NCI-H82 treated with DMSO at 0.1 percent for 48 hours (cell line): ENCODE results near the gene ARID1B.
A peak's percentile ranks its signal among the peaks of the same experiment; 100 is the strongest.

Experiments used
- DNase-seq: peaks from one replicate; lab custom pipeline; 2025; ENCODE audit not compliant: unreplicated experiment; lab: John Stamatoyannopoulos, UW

Gene ARID1B

DNA sequence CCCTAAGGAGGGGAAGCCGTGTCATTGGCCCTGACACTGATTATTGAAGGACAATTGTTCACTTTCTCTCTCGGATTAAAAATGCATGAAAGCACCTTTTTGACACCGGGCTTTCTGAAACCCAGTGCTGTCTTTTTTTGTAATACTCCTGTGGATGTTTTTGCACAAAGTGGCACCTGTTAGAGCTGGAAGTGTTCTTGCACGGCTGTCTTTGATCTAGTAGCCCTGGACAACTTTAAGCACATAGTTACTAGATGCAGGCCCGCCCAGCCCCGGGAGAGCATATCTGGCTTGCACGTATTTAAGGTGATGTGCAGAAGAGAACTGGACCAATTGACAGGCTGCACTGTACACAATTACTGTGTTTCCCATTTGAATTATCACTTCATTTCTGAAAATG is 72.6 kb downstream of the ARID1B start:
- DNase-seq, result no peak

DNA sequence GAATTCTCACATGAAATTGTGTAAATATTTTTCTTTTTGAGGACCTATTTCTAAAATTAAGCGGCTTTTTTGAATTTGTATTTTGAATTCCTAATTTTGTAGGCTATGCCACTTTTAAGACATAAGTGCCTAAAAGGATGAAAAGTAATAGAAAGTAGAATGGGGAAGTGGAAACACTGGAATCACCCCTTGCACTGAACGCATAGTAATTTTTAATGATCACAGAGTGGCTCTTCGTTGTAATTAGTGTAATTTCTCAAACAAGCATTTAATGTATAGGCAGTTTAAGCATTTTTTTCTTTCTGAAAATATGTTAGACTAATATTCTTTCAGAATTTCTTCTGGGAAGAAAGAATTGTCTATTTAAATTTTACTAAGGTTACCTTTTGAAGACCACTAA is 73.2 kb downstream of the ARID1B start:
- DNase-seq, result no peak

GRCh38 chr6:156851454-156851921 is 74.3 kb downstream of the ARID1B start:
- no peak for DNase-seq

DNA sequence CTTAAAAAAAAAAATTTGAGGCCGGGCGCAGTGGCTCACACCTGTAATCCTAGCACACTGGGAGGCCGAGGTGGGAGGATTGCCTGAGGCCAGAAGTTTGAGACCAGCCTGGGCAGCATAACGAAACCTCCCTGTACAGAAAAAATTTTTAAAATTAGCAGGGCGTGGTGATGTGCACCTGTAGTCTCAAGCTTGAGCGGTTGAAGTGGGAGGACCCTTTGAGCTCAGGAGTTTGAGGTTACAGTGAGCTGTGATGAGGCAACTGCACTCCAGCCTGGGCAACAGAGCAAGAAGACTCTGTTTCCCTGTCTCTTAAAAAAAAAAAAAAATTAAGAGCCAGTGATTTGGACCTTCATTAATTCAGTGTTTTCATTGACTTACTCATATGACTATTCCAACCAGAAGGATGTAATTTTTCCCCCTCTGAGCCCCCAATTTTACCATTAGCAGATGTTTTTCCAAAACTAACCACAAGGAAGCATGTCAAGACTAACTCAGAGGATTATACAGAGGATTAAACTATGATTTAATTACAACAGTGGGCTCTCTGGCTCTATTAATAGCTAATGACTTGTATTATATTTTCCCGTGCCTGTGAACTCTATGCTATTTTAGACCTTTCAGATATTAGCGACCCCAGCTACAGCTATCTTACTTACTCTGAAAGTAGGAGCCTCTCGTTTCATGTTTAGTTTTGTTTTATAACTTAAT is 75.1 kb downstream of the ARID1B start:
- peak; percentile 75 for DNase-seq

- DNase-seq, result peak; percentile 91
These were observed 75.7 kb downstream of the ARID1B start for GRCh38 chr6:156852858-156853216.

DNA sequence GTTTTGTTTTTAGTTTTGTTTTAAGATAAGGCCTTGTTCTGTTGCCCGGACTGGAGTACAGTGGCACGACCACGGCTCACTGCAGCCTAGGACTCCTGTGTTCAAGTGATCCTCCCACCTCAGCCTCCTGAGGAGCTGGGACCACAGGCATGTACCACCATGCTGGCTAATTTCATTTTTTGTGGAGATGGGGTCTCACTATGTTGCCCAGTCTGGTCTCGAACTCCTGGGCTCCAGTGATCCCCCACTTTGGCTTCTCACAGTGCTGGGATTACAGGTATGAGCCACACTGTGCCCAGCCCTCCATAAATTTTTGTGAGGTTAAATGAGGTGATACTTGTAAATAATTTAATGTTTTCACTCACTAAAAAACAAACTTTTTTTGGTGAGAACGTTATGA is 76.6 kb downstream of the ARID1B start:
- DNase-seq, result no peak

DNA sequence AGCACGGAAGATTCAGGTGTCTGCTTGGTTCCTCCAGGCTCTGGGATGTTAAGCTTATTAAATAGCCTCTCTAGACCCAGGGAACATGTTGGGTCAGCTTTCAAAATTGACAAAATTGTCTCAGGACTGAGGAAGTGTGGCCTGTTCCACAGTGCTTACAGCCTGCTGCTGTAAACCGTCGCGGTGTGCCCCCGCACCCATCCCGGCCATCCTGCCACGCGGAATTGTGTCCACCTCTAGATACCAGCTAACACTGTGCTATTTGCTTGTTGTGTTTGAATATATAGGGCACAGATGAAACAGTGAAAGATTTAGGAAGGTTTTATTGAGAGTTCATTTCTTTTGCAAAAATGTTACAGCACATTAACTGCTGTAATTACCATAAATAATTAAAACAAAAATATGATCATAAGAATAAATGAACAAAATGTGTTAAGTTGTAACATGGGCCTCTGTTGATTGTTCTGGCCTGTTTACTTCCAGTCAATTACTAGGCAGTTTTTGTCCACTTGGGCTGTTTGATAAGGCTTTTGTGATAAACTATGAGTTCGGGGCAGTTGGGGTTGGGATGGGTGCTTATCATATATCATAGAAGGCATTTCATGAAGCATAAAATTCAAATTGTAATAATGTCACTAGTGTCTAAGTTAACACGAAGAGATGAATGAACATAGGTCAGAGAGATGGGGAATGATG is 77.4 kb downstream of the ARID1B start:
- DNase-seq, result no peak

DNA sequence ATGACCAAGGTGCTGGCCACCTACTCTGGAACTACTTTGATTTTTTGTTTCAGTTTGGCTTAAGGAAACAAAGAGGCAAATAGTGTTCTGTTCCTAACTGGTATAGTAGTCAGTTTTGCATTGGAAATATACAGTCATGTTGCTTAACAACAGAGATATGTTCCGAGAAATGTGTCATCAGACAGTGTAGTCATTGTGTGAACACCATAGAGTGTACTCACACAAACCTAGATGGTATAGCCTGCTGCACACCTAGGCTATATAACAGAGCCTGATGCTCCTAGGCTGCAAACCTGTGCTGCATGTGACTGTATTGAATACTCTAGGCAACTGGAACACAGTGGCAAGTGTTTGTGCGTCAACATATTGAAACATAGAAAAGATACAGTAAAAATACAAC is 80.4 kb downstream of the ARID1B start:
- no peak for DNase-seq

DNA sequence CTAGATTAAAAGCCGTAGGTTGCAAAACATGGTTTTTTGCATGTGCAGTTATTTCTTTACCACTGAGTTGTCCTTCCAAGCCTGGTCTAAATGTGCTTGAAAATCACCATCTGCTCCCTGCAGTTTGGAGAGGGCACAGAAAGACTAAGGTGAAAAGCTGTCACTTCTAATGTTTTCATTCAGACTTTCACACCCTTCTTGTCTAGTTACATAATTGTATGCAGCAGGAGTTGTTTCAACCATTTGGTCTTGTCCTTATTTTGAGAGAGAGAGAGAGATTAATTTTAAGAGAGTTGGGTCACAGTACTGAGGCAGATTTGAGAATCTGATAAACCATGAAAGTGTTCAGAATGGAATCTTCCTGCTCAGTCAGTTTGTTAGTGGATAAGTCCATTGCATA is 82.5 kb downstream of the ARID1B start:
- DNase-seq, result no peak

DNA sequence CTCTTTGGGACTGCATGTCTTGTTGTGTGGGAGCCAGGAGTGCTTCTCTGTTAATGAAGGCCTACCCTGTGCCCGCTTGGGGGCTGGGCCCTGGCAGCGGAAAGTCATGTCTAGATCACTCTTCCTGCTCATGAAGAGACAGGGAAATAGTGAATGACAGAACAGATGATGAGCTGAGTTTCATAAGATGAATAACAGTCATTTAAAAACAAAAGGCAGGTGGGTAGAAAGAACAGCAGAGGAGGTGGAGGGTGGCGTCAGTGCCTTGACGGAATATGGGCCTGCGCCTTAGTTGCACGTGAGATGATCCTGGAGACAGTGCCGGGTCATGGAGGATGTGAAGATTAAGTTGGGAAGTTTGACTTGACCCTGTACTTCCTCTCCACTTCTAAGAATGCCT is 85.5 kb downstream of the ARID1B start:
- DNase-seq, result no peak

DNA sequence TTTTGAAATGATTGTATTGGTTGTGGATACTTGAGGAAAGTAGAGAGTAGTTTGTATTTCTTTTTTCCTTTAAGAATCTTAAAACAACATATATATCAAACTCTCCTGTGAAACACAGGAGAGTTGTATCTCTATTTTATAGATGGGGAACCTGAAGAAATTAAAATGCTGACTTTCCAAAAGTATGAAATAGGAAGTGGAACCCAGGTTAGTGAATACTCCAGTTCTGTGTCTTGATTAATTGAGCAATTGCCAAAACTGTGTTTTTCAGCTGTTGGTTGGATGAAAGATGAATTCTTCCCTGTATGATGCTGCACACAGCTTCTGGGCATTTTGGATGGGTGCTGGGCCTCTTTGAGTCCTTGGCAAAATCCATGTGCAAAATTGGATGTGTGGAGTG is 86.3 kb downstream of the ARID1B start:
- DNase-seq, result no peak

DNA sequence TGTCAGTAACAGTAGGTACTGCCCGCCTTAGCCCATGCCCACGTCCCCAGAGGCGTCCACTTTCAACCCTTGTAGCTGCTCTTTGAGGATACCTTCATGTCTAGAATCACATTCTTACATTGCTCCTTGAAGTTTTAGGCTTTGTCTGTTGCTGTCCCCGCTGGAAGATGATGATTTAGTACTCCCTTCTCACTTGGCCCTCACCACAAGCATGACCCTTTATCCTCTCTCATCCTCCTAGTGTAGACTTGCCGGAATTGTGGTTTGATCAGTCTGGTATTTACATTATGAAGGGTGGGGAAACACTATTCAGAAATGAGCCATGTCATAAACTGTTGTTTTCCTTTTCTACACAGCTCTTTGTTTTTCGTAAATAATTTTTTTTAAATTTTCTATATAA is 87.4 kb downstream of the ARID1B start:
- DNase-seq, result no peak

DNA sequence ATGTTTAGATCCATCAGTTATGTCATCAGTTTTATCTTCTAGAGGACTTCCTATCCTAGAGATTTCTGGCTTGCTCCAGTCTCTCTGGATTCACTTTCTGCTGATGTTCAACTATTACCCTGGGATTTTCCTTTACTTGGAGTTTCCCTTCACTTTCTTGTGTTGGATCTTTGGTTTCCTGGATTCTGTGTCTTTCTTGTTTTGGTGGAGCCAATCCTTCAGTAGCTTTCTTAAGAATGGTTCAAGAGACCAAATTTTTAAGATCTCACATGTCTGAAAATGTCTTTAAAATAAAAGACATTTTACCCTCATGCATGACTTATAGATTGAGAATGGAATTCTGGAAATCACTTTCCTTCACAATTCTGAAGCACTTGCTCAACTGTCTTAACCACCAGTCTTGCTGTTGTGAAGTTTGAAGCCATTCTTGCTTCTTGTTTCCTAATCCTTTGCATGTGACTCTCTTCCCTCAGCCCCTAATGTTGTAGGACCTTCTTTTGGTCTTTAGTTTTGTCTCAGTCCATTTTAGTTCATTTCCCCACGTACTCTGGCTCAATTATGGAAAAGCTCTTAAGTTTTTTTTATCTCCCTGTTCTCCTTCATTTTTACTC is 87.9 kb downstream of the ARID1B start:
- DNase-seq, result no peak

DNA sequence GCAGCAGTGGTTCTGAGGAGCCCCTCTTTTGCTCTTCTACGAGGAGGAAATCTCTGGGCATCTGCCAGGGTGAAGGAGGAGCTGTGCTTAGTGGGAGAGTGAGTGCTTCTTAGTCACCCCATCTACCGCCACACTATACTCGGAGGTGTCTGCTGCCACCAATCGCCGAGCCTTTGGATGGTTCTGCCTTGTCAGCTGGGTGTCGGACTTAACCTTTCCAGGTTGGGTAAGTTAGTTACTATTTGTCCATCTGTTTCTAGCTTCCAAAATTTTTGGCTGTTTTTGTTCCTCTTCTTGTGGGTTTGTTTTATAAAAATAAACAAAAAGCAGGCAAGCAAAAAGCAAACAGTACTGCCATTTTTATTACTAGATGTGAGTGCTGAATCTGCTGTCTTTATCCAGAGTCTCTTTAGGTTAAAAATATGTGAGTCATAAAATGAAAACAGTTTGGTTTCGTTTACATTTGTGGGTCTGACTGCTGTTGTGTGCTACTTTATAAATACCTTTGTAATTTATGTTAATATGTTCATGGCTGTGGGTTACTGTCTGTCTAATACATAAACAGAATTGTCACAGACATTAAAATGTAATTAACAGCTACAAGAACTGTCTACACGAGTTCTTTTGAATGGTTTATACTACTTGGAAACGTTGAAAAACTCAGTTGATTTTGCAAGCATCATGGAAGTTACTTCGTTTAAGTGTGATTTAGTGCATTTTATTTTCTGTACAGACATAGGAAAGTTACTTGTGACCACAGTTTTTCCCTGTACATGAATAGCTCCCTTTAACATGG is 89.2 kb downstream of the ARID1B start:
- no peak for DNase-seq

DNA sequence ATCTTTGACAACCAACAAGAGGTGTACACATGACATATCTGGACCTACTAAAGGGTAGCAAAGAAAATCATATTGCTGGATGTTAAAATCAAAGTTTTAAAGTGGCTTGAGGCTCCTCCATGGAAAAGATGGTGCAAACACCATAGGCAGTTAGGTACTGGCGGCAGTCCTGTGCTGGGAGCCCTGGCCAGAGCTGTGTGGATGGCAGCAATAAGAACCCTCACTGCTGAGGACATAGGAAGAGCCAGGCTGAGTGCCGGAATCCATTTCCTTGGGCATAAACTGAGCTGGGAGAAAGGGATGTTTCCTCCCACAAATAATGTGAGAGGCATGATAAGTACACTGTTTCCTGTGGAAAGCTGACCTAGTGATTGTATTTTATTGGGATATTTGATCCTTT is 89.9 kb downstream of the ARID1B start:
- DNase-seq, result no peak

GRCh38 chr6:156868385-156868784 is 91.2 kb downstream of the ARID1B start:
- no peak for DNase-seq

DNA sequence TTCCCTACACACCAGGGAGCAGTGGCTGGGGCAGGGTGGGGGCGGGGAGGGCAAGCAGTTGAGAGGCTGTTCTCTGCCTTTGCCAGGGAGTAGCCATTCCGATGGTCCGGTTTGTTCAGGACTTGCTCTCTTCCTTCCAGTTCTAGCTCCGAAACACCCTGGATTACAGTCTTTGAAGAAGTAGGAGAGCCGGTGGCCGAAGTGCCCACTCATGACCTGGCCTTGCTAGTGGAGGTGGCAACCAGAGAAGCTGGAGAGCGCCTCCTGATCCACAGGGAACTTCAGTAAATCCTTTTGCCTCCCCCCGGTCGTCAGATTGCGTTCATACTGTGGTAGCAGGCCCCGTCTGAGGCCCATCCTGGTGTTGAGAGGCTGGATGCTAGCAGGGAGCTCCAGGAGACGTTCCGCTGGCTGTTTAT is 92.8 kb downstream of the ARID1B start:
- DNase-seq, result no peak

GRCh38 chr6:156870924-156871539 is 93.9 kb downstream of the ARID1B start:
- no peak for DNase-seq

DNA sequence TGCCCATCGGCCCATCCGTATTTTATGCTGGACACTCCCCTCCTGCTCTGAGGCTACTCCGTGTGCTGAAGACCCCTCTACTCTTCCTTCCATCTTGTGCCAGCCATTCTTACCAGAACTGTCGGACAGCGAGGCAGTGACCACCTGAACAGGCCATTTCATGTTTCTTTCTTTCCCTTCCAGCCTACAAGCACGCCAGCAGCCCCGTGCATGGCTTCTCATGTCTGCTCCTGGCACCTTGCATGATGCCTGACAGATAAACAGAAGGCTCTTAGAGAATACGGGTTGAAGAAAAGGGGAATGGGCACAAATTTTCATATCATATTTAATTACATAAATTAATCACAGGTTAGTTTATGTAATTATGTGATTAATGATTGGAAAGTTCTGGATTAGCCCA is 95.7 kb downstream of the ARID1B start:
- DNase-seq, result no peak

GRCh38 chr6:156873654-156874380 is 96.6 kb downstream of the ARID1B start:
- DNase-seq, result no peak
